GM12801 (cell line): Measurements from ENCODE around the gene SPTB.

Experiments used
- CTCF ChIP-seq: IDR thresholded peaks from one replicate; pipeline ENCODE4 v1.5.1; 2011; ENCODE audit warnings: control low read depth; ENCODE audit not compliant: insufficient read length; ENCODE audit errors: extremely low read depth

SPTB gene

GRCh38 chr14:64910847-64911495, 31.3 kb upstream of the SPTB start:
- TF ChIP-seq CTCF, result no peak

- no peak for TF ChIP-seq CTCF
Measured at GRCh38 chr14:64906022-64906421, 26.3 kb upstream of the SPTB start.

GRCh38 chr14:64899958-64900357, 20.3 kb upstream of the SPTB start:
- no peak for TF ChIP-seq CTCF

GRCh38 chr14:64891839-64892375, 12.2 kb upstream of the SPTB start:
- TF ChIP-seq CTCF, result no peak

- TF ChIP-seq CTCF, result no peak
Measured at GRCh38 chr14:64891173-64891838, 11.6 kb upstream of the SPTB start.

GRCh38 chr14:64889352-64889751, 9.6 kb upstream of the SPTB start:
- TF ChIP-seq CTCF, result no peak

- TF ChIP-seq CTCF, result no peak
Measured at GRCh38 chr14:64885559-64885958, 5.9 kb upstream of the SPTB start.
